GM19023 (cell line): ENCODE data around the gene STK17B.
"Not testable (repeated sequence)": the region's sequence is repeated elsewhere in the genome, so short reads cannot be mapped to it uniquely, and the experiment has no call there.

ENCODE experiments used
- ATAC-seq: cut with Tn5 transposase; IDR thresholded peaks from one replicate; pipeline ENCODE4 v1.9.1; 2021; ENCODE audit warnings: mild to moderate bottlenecking, moderate library complexity; ENCODE audit not compliant: unreplicated experiment

Gene STK17B

DNA sequence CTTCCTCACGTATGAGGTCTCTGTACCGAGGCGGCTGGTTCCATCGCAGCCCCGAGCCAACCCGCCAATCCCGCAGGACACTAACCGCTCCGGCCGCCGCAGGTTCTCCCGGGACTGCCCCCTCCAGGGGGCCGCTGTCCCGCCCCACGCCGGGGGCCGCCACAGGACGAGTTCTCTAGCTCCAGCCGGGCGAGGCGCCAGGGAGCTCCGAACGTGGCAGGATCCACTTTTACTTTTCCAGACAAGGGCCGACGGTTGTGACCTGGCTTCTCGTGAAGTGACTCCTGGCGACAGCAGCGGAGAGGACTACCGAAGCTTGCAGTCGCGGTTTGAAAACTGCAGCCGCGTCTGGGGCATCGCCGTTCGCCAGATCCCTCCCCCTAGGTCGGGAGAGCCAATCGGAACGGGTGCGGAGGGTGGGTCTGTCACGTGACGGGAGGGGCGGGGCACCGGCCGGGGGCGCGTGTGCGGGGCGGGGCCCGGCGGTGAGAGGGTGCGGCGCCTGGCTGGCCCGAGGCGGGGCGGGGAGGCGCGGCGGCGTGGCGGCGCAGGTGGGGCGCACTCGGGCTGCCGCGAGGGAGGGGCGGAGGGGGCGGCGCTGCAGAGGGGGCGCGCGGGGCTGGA, at the start of gene STK17B:
Gene STK17B, minus strand, starts transcription at position 331 of the 624 bp plus-strand sequence. CDS start 8,195 bp downstream, outside the sequence.
- peak; percentile 58 for ATAC-seq

DNA sequence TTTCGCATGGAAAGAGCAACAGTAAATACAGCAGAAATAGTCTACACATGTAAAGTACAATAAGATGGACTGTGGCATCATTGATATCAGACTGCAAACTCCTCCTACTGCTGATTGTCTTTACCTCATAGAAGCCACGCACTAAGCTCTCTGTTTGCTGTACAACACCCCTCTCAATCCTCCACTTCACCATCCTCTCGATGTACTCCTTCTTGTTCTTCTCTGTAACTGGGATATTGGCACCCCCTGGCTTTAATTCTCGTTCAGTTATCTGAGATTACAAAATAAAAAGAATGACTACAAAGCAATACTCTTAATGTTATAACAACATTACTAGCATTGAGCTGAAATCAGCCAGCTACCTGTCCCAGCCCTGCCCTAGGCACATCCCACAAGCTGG, 49.3 kb upstream of the STK17B start:
- ATAC-seq: no peak

DNA sequence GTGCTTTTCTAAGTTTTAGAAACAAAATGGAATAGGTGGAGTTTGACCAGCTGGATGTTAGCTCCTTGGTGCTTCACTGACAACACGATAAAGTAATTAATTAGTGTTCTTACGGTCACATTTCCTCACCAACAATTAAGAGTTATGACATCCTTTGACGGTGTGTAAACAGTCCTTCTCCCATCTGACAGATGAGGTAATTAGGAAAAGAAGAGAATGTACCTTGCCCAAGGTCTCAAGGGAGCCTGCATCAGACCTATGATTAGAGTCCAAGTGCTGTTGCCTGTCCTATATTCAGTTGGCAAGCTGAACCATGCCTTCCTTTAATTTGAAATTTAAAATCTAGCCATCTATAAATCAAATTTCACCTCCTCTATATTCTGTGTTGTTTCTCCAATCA, 48.3 kb upstream of the STK17B start:
- ATAC-seq: no peak

DNA sequence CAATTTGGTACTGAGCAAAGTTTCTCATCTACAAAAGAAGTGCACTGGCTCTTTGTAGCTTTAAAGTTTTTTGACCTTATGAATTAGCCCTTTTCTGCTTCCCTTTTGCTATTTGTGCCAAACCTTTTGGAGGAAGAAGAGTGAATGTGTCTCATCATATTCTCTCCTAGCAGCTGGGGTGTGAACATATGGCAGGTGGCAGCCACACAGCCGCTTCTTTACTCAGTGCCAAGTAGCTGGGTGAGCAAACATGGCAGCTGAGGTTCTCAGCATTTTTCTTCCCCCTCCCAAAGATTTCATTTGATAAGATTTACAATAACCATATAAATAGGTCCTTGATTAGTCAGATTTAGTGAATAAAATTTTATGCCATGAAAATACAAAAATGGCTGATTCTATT, 46.7 kb upstream of the STK17B start:
- ATAC-seq: no peak

DNA sequence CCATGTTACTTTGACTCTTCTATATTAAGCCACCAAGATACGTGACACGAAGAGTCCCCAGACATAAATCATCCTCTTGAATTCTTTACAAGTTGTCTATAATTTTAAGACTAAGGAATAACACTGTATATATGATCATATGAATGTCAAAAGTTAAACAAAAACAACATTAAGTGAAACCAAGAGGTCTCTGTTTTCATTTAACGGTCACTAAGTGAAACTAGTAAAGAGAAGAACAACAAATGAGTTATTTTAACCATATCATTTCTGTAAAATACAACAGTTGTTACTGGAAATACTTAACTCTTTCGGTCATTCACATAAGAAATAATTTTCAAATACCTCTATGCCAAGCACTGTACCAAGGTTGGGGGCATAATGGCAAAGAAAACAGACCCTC, 45.7 kb upstream of the STK17B start:
- ATAC-seq: no peak

DNA sequence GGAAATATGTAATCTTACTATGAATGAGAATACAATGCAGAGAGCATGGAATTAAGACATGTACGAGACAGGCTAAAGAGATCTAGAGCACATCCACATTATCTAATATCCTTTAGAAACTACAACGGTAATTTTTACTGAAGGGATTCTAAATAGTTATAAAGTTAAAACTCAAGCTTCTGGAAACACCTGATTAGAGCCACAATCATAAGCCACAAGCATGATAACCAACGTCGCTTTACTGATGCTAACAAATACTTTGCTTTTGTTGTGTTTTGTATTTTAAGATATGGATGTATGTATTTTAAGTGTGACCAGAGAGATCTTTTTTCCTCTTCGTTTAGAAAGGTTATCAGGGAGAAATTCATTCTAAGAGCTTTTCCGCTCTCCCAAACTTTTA, 44.0 kb upstream of the STK17B start:
- no peak for ATAC-seq

DNA sequence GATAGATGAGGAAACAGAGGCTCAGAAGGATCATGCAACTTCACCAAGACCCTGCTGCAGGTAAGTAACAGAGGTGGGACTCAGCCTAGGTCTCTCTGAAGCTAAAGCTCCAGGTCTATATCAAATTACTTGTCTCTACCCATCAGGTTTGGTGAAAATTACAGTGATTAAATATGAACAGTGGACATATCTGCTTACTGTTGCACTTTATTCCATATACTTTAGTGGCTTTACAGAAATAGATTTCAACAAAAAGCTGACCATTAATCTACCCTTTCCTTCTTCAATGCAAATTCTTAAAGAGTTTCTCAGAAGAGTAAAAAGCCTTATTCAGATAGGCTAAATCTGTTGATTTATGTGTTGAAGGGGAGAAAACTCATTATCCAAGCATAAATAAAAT, 42.8 kb upstream of the STK17B start:
- ATAC-seq: no peak

DNA sequence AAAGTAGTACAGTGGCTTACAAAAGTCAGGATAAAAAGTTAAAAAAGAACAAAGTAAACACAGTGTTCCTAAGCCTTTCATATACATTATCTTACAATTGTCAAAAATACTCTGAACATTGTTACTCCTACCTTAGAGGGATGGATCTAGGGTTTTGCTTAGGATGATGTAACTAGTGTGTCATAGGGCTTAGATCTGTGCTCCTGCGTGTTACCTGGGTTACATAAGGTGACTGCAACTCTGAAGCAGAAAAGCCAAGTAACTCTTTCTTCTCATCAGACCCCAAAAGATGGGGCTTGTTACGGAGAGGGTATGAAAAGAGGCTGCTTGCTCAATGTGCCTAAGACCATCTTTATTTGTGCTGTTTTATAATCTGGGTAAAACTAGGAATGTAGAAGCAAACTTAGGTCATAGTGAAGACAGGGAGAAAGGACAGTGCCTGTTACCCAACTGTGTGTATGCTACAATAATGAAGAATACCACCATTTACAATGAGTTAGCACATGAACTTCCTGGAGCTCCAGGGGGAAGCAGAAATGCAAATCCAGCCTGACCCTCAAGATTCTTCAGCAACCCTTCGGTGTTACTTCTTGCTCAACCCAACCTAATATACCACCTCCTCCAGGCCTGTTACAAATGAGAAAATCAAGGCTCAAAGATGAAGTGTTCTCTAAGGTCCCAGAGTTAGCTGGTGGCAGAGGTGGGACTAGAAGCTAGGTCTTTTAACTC, 42.0 kb upstream of the STK17B start:
- no peak for ATAC-seq

DNA sequence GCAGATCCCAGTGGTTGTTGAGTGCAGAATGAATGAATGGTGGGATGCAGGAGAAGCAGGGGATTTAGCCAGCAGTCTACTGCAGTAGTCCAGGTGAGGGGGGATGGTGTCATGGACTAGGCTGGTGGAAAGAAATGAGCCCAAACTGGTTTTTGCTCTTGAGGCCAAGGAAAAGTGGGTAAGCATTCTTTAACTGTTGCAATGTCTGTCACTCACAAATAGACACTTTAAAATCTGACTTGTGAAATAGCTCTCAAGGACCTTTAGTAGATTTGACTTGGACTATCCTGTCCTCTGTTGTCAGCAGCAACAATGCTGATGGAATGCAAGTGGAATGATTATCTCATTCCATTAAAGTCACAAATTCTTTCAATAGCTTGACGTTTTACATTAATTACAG, 37.5 kb upstream of the STK17B start:
- ATAC-seq: no peak

DNA sequence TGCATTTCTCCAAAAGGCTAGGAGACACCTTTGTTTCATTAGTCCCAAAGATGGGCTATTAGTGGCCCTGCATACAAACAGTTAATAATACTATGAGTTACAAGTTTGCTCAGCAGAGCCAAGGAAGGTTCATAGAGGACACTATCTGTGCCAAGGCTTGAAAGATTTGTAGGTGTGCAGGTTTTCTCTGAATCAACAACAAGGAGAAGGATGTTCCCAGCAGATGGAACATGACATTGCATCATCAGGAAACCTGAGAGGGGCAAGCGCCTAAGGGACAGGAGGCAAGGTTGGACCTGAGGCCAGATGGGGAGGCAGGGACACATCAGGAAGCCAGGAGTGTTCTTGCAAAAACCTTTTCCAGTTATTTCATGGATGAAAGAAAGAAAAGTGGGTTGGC, 35.4 kb upstream of the STK17B start:
- no peak for ATAC-seq

DNA sequence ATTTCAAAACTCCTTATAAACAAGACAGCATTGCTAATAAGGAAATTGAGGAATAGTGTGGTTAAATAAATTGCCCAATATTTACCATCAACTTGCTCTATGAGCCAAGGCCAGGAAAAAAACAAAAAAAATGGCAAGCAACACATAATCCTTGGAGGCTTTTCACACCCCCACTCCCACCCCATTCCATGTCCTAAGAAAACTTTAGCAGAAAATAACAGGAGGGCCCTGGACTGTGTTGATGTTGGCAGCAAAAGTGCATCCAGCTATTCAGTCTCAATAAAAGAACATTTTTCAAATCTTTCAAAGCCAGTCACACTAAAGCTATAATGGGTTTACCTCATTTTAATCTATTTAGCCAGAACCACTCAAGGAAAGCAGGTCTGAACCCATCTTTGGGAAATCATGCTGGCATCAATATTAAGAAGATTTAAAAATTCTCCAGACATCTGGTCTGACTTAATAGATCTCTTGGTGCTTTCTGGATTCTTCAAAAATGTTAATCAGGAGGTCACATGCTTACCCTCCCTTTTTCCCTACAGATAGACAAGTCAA, 34.6 kb upstream of the STK17B start:
- no peak for ATAC-seq

DNA sequence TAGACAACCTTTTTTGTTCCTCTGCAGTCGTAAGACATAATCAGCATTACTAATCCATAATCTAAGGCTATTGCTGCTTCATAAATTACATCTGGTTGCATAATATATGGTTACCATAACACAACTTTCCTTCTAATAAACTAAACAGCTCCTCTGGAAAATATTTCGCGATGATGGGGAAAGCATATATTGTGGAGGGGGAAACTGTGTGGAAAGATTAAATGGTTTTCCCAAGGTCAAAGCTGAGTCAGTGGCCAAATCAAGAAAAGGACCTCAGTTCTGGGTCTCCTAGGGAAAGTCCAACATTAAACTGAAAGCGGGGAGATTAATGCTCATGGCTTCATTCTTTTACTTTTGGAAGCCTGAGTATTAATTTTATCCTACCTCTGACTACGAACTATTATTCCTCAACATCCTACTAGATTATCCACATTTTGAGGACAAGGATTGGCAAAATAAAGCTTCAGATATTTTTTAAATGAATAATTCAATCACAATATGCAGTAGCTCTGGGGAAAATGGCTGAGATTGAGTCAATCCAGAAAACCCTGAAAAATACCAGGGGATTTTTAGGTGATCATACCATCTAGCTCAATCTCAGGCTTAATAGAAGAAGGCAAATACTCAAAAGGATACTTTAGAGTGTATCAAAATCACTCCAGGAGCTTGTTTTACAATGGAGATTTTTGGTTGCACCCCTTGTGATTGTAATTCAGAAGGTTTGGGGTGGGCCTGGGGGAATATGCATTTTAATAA, 33.8 kb upstream of the STK17B start:
- no peak for ATAC-seq

DNA sequence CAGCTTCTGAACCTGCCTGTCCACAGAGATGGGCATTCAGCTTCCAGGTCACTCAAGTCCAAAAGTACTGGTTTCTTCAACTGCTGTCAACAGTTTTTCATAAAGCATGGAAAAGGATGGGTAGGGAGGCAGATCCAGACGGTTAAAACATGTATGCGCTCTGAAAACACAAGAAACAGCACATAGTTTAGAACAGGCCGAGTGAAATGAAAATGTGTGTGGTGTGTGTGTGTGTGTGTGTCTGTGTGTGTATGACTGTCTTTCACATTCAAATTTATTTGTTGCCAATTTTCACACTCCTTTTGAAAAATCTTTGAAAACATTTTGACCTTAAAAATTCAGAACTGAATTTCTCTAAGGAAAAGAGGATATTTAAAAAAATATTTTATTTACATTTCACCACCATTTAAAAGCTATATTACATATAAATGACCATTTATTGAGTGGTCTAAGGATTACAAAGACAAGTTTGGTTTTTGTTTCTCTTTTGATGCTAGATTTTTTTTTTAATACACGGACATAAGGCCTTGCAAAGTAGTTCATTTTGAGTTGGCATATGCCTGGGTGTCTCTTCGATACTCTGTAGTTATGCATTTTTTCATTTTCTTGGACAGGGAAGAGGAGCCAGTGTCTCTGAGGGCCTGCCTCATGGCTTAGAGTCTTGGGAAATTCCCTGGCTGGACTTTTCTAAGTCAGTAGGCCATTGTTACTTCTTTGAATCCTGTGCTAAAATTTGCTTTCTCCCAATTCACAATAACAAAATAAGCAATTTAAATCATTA, 30.0 kb upstream of the STK17B start:
- no peak for ATAC-seq

DNA sequence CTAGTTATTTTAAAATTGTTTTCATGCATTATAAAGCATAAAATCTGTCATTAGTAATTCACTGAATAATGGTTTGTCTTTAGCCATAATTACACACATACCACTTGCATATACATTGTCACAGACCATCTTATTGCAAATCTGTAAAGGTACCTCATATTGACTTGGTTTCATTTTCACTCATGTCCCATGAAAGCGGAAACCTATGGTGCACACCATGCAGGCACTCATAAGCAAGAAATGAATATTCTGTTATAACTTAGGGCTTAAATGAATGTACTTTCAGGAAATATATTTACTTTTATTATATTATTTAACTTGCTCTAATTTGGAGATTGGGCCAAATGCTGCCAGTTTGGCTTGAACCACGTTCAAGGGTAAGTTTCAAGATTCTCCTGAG, 29.2 kb upstream of the STK17B start:
- peak; percentile 99 for ATAC-seq

DNA sequence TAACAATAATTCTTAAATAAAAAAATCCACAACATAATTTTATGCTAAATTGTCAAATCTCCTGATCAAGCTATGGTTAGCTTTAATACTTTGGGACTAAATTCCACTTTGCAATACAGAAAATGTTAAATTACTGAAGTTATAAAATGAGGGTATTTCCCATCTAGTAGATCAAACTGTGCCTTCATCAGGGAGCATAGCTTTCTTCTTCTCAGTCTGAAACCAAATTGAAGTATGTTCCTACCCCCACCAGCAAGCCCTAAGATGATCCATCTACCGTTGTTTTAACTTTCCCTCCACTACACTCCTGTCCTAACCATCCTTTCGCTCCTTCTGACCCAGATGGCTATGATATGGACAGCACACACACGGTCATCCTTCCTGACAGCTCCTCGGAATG, 24.4 kb upstream of the STK17B start:
- no peak for ATAC-seq

DNA sequence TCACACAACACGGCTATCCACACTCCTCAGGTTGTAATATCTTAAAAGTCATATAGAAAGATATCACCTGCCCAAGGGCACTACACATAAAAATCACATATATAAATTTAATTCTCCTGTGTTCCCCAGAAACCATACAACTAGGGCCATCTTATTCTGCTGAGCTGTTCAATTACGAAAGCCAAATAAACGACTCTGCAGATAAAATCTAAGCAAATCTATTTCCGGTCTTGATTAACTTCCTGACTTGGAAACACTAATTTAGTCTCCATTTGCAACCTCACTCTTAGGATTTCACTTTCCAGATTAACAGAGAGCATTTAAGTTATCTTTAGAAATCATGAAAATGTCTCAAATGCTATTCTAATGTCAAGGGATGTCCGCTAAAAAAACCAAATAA, 23.9 kb upstream of the STK17B start:
- ATAC-seq: no peak

DNA sequence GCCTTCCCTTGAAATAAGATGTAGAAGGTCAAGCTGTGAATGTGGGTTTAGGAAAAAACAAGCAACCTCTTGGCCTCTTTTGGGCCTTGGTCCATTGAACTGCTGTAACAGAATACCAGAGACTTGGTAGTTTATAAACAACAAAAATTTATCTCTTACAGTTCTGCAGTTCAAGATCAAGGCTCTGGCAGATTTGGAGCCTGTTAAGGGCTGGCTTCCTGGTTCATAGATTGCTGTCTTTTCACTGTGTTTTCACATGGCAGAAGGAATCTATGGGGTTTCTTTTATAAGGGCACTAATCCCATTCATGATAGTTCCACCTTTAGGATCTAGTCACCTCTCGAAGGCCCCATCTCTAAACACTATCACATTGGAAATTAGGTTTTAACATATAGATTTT, 20.2 kb upstream of the STK17B start:
- ATAC-seq: no peak

DNA sequence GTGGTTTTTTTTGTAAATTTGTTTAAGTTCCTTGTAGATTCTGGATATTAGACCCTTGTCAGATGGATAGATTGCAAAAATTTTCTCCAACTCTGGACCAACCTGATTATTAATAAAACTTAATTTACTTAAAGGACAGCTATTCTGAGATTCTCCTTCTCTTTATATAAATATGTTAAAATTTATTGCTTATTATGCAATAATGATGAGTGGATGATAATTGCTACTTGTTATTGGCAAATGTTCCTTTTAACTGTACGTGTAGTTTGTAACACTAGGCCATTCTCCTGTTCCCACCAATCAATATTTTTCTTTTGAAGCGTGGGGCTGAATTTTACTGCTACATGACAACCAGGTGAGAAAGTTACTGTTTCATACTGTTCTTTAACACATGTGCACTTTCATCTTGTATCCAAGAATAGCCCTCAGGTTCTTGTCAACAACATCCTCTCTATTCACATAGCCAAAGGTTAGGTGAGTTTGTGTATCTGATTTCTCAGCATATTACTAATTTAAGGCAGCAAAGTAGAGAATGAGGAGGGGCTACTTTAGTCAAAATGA, 16.6 kb upstream of the STK17B start:
- ATAC-seq: no peak

DNA sequence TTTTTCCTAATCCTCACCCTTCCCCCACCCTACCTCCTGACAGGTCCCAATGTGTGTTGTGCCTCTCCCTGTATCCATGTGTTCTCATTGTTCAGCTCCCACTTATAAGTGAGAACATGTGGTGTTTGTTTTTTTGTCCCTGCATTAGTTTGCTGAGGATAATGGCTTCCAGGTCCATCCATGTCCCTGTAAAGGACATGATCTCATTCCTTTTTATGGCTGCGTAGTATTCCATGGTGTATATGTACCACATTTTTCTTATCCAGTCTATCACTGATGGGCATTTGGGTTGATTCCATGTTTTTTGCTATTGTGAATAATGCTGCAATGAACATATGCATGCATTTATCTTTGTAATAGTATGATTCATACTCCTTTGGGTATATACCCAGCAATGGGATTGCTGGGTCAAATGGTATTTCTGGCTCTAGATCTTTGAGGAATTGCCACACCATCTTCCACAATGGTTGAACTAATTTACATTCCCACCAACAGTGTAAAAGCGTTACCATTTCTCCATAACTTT, 15.9 kb upstream of the STK17B start:
- ATAC-seq: not testable (repeated sequence)

DNA sequence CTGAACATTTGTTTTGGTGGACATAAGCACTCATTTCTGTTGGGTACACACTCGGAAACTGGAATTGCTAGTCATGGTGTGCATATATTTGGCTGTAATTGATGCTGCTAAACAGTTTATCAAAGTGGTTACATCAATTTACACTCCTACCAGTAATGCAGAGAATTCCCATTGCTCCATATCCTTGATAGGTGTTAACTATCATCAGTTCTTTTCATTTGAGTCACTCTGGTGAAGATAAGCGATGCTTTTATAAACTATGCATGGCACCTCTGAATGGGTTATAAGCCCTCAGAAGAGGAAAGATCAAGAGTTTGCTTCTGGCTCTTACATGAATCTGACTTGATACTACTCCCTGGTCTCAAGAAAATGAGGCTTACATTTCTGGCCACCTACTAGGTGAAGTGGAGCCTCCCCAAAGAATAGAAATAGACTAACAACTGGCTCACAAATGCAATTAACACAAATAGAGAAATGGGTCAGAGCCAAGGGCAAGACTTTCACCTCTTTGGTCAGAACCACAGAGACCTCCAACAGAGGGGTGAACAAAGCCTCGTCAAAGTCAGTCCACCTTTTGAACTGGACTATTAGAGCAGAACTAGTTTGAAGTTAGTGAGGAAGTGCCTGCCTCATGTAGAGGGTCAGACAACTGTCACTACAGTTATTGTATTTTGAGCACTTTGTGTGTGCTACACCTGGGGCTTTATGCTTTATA, 15.0 kb upstream of the STK17B start:
- ATAC-seq: no peak
